IMR-90 (cell line): ENCODE results near the gene PCSK5. TPM values are rescaled to one million over a fixed set of nuclear protein-coding genes. Genes with fewer than 3 reads are reported as not detected.
A peak's percentile ranks its signal among the peaks of the same experiment; 100 is the strongest.

ENCODE experiments used
- ATAC-seq: fragments of 200-7000 bp; cut with Tn5 transposase; 2 replicates; pipeline ENCODE4 v1.9.1; 2020; ENCODE audit warnings: low read depth, mild to moderate bottlenecking, moderate library complexity
- BruUV-seq: library from RNA; stranded (reverse); fragments of 400-500 nt; replicated peaks from 2 replicates; lab custom pipeline; 2021; lab: Mats Ljungman, UMichigan
- CTCF ChIA-PET: fragments of 300-600 bp; formaldehyde crosslinking; extraction: SDS; loops from one replicate; lab custom pipeline; 2021; ENCODE audit warnings: antibody characterized with exemption; lab: Yijun Ruan, JAX
- POLR2A ChIA-PET: fragments of 300-600 bp; sonication (Branson Sonifier 250); formaldehyde crosslinking; loops from one replicate; lab custom pipeline; 2022; ENCODE audit warnings: antibody characterized with exemption; ENCODE audit not compliant: unreplicated experiment; lab: Charles Lee
- DNase-seq: peaks from one replicate; pipeline ENCODE4 v3.0.0; 2013
- H2AFZ ChIP-seq: replicated peaks from 2 replicates; pipeline ENCODE3; 2013; ENCODE audit warnings: low read length, mild to moderate bottlenecking; ENCODE audit not compliant: poor library complexity
- H2AK5ac ChIP-seq: 2 replicates; pipeline ENCODE4 v1.6.1; 2013; ENCODE audit warnings: low read depth, low read length, inconsistent platforms
- H2AK9ac ChIP-seq: replicated peaks from 2 replicates; pipeline ENCODE3; 2013; ENCODE audit warnings: mild to moderate bottlenecking, low read depth, low read length, moderate library complexity; ENCODE audit not compliant: poor library complexity
- H2BK120ac ChIP-seq: 2 replicates; pipeline ENCODE4 v1.6.1; 2013; ENCODE audit warnings: low read depth, low read length, inconsistent platforms
- H2BK15ac ChIP-seq: 3 replicates; pipeline ENCODE4 v1.6.1; 2013; ENCODE audit warnings: low read depth, low read length, inconsistent platforms
- H2BK20ac ChIP-seq: 2 replicates; pipeline ENCODE4 v1.6.1; 2013; ENCODE audit warnings: low read depth, mild to moderate bottlenecking, inconsistent platforms, low read length, moderate library complexity
- H2BK5ac ChIP-seq: 2 replicates; pipeline ENCODE4 v1.6.1; 2013; ENCODE audit warnings: mild to moderate bottlenecking, low read depth, low read length, inconsistent platforms; ENCODE audit not compliant: poor library complexity, severe bottlenecking
- H3K14ac ChIP-seq: replicated peaks from 2 replicates; pipeline ENCODE4 v1.6.1; 2013; ENCODE audit warnings: low read depth, low read length, inconsistent platforms
- H3K18ac ChIP-seq: 2 replicates; pipeline ENCODE4 v1.6.1; 2013; ENCODE audit warnings: low read depth, low read length, control low read depth
- H3K23ac ChIP-seq: 2 replicates; pipeline ENCODE4 v1.6.1; 2013; ENCODE audit warnings: low read depth, low read length, inconsistent platforms
- H3K27ac ChIP-seq: 2 replicates; pipeline ENCODE4 v1.5.1; 2013; ENCODE audit warnings: mild to moderate bottlenecking, control low read depth, low read length; ENCODE audit not compliant: insufficient read depth
- H3K27me3 ChIP-seq: 2 replicates; pipeline ENCODE4 v1.6.1; 2013; ENCODE audit warnings: low read length; ENCODE audit not compliant: control insufficient read depth, insufficient read depth
- H3K36me3 ChIP-seq: 2 replicates; pipeline ENCODE4 v1.6.1; 2013; ENCODE audit warnings: low read length, mixed read lengths; ENCODE audit not compliant: control insufficient read depth, insufficient read depth
- H3K4ac ChIP-seq: 2 replicates; pipeline ENCODE4 v1.6.1; 2013; ENCODE audit warnings: low read depth, low read length, inconsistent platforms
- H3K4me1 ChIP-seq: 2 replicates; pipeline ENCODE4 v1.6.1; 2013; ENCODE audit warnings: low read length, mixed read lengths; ENCODE audit not compliant: control insufficient read depth, insufficient read depth
- H3K4me2 ChIP-seq: 2 replicates; pipeline ENCODE4 v1.6.1; 2013; ENCODE audit warnings: low read depth, mild to moderate bottlenecking, control low read depth, low read length, moderate library complexity
- H3K4me3 ChIP-seq: 2 replicates; pipeline ENCODE4 v1.5.1; 2013; ENCODE audit warnings: low read depth, mild to moderate bottlenecking, control low read depth, low read length, moderate library complexity; ENCODE audit not compliant: insufficient read depth
- H3K56ac ChIP-seq: 2 replicates; pipeline ENCODE4 v1.6.1; 2013; ENCODE audit warnings: low read length, inconsistent platforms; ENCODE audit not compliant: insufficient read depth; ENCODE audit errors: extremely low read depth
- H3K79me1 ChIP-seq, 2 experiments: 2 replicates each; pipeline ENCODE4 v1.6.1; 2013; ENCODE audit warnings: low read length in 2 of 2, inconsistent platforms in 1 of 2, low read depth in 1 of 2
- H3K9ac ChIP-seq: 2 replicates; pipeline ENCODE4 v1.6.1; 2013; ENCODE audit warnings: low read depth, low read length, control low read depth
- H3K9me1 ChIP-seq: 2 replicates; pipeline ENCODE4 v1.6.1; 2013; ENCODE audit warnings: low read length, inconsistent platforms; ENCODE audit not compliant: insufficient read depth
- H3K9me3 ChIP-seq: 2 replicates; pipeline ENCODE4 v1.6.1; 2013; ENCODE audit warnings: low read length; ENCODE audit not compliant: control insufficient read depth, insufficient read depth
- H4K20me1 ChIP-seq: 2 replicates; pipeline ENCODE4 v1.6.1; 2013; ENCODE audit warnings: low read length, inconsistent platforms; ENCODE audit not compliant: insufficient read depth
- H4K5ac ChIP-seq: 2 replicates; pipeline ENCODE4 v1.6.1; 2013; ENCODE audit warnings: mild to moderate bottlenecking, low read depth, low read length, control low read depth
- H4K8ac ChIP-seq, 2 experiments: 2 replicates each; pipeline ENCODE4 v1.6.1; 2013; ENCODE audit warnings: low read depth in 2 of 2, low read length in 2 of 2, control low read depth in 1 of 2, inconsistent platforms in 1 of 2
- H4K91ac ChIP-seq: 2 replicates; pipeline ENCODE4 v1.6.1; 2013; ENCODE audit warnings: low read depth, low read length, inconsistent platforms; ENCODE audit not compliant: insufficient read depth
- BHLHE40 ChIP-seq: fragments of 150-350 bp; IDR thresholded peaks from 2 replicates; pipeline ENCODE4 v1.6.1; 2016; ENCODE audit warnings: mild to moderate bottlenecking, low read depth, low read length
- CEBPB ChIP-seq: IDR thresholded peaks from 2 replicates; pipeline ENCODE4 v1.6.1; 2012; ENCODE audit warnings: low read depth, low read length, improper control_type of control experiment
- ELK1 ChIP-seq: fragments of 150-350 bp; IDR thresholded peaks from 2 replicates; pipeline ENCODE4 v1.6.1; 2016; ENCODE audit warnings: low read depth, mild to moderate bottlenecking, low read length, moderate library complexity, borderline replicate concordance
- FOS ChIP-seq: fragments of 150-350 bp; IDR thresholded peaks from 2 replicates; pipeline ENCODE4 v1.6.1; 2016; ENCODE audit warnings: low read depth, low read length
- MAFK ChIP-seq: IDR thresholded peaks from 2 replicates; pipeline ENCODE4 v1.6.1; 2012; ENCODE audit warnings: low read depth, low read length, improper control_type of control experiment
- MAZ ChIP-seq: IDR thresholded peaks from 2 replicates; pipeline ENCODE4 v1.6.1; 2012; ENCODE audit warnings: low read depth, mild to moderate bottlenecking, low read length, improper control_type of control experiment, moderate library complexity, borderline replicate concordance
- NFE2L2 ChIP-seq: fragments of 150-350 bp; IDR thresholded peaks from 2 replicates; pipeline ENCODE4 v1.6.1; 2016; ENCODE audit warnings: low read depth, mild to moderate bottlenecking, low read length
- RAD21 ChIP-seq: IDR thresholded peaks from 2 replicates; pipeline ENCODE4 v1.6.1; 2012; ENCODE audit warnings: low read length, improper control_type of control experiment
- RCOR1 ChIP-seq: IDR thresholded peaks from 2 replicates; pipeline ENCODE4 v1.6.1; 2012; ENCODE audit warnings: mild to moderate bottlenecking, low read length, improper control_type of control experiment; ENCODE audit not compliant: insufficient replicate concordance
- RFX5 ChIP-seq: IDR thresholded peaks from 2 replicates; pipeline ENCODE4 v1.8.0; 2012; ENCODE audit warnings: low read depth, mild to moderate bottlenecking, low read length, moderate library complexity
- USF2 ChIP-seq: fragments of 150-350 bp; IDR thresholded peaks from 2 replicates; pipeline ENCODE4 v1.6.1; 2017; ENCODE audit warnings: mild to moderate bottlenecking, antibody characterized with exemption, low read length, low read depth
- WGBS, 2 experiments: methylation state at CpG; one replicate each; pipeline versions ENCODE4 v1.1.5 to v1.1.7; 2013; ENCODE audit warnings: missing lambda C conversion rate in 2 of 2; ENCODE audit not compliant: insufficient read length in 1 of 2; ENCODE audit errors: extremely low coverage in 2 of 2; 5-methylcytosine and 5-hydroxymethylcytosine counted together
- dilution Hi-C: fragments of 300-500 bp; cut with HindIII; formaldehyde crosslinking; loops from one replicate; pipeline ENCODE4 v1.14.3; 2018; ENCODE audit warnings: low sequenced_read_pairs; ENCODE audit not compliant: unreplicated experiment
- in situ Hi-C: fragments of 300-500 bp; cut with MboI; formaldehyde crosslinking; loops from 3 replicates; pipeline ENCODE4 v1.14.3; 2019; ENCODE audit warnings: low sequenced_read_pairs, inconsistent platforms, mixed read lengths
- intact Hi-C: fragments of 100-400 bp; cut with micrococcal nuclease; formaldehyde crosslinking; loops from 2 replicates; pipeline ENCODE4 v1.10.0; 2022
- polyA plus RNA-seq, 3 experiments: library from polyadenylated mRNA; depleted of rRNA; stranded (reverse); fragments of >200 nt; gene quantifications; 2 replicates each; pipeline ENCODE4 v1.2.3, GENCODE V29; 2012; ENCODE audit warnings: low replicate concordance in 1 of 3
- total RNA-seq: library from RNA; depleted of rRNA; stranded (reverse); fragments of >200 nt; gene quantifications from 2 replicates; pipeline ENCODE4 v1.2.3, GENCODE V29; 2012

The PCSK5 gene
- total and polyA plus RNA-seq, 2 of the 4 experiments (the other 2 are of a cell fraction), result 1.5 to 3.0 TPM

- no peak overlapping the region for H3K56ac ChIP-seq
- BruUV-seq, result no TSS peak
Observed at GRCh38 chr9:76114144-76114543, 223.7 kb downstream of the PCSK5 start.

More at GRCh38 chr9:76114144-76114543, 223.7 kb downstream of the PCSK5 start:
- H3K79me1 ChIP-seq, result no peaks in the 10 kb centered on the region
- DNase-seq, result peak; percentile 34
- no peak overlapping the region for H2AFZ ChIP-seq
- no peak overlapping the region for H3K4ac ChIP-seq
- H3K4me2 ChIP-seq, result no peak overlapping the region
- H4K8ac ChIP-seq, result no peak overlapping the region
- ChIA-PET CTCF (no interaction called here), POLR2A (no interaction called here)
- H3K27me3 ChIP-seq, result no peaks in the 10 kb centered on the region
- peak overlapping the region; percentile 53; the same call in 1 of the 2 replicates for H3K18ac ChIP-seq
- dilution Hi-C loops (no loop called here), intact Hi-C loops (loop anchor here (5.0 kb wide), 1 partner anchor 188 kb away; no protein-coding TSS in a partner anchor), in situ Hi-C loops (no loop called here)
- no peak overlapping the region for H3K4me3 ChIP-seq
- TF ChIP-seq BHLHE40 (no peak), RAD21 (no peak), NFE2L2 (no peak), ELK1 (no peak), FOS (no peak), USF2 (no peak), RFX5 (no peak), CEBPB (no peak), MAZ (no peak), MAFK (no peak), RCOR1 (no peak)
- no peak overlapping the region for H3K27ac ChIP-seq
- peak; percentile 64 for ATAC-seq
- H3K23ac ChIP-seq, result no peak overlapping the region
- H2AK9ac ChIP-seq, result no peak overlapping the region
- no peak overlapping the region for H2AK5ac ChIP-seq
- H3K9ac ChIP-seq, result no peak overlapping the region
- peaks cover 3% of the 10 kb centered on the region for H3K4me1 ChIP-seq
- no peaks in the 10 kb centered on the region for H3K9me3 ChIP-seq
- H2BK5ac ChIP-seq, result no peak overlapping the region
- no peak overlapping the region for H2BK120ac ChIP-seq
- H3K14ac ChIP-seq, result no peak overlapping the region
- no peak overlapping the region for H2BK20ac ChIP-seq
- H4K5ac ChIP-seq, result no peak overlapping the region
- H2BK15ac ChIP-seq, result no peak overlapping the region
- no peak overlapping the region for H4K91ac ChIP-seq
- peaks cover 1% of the 10 kb centered on the region; the same call in 1 of the 2 replicates for H3K36me3 ChIP-seq
- no peaks in the 10 kb centered on the region for H4K20me1 ChIP-seq
- no peaks in the 10 kb centered on the region for H3K9me1 ChIP-seq
- WGBS, 2 experiments, result no CpG with 5 or more reads among the region's 3 CpGs
